MM.1S (cell line): ENCODE data around the gene SMIM38.
"Not testable (repeated sequence)": the region's sequence is repeated elsewhere in the genome, so short reads cannot be mapped to it uniquely, and the experiment has no call there.

ENCODE experiments used
- DNase-seq: peaks from one replicate; pipeline ENCODE4 v3.0.0-alpha.2; 2015
- H2AFZ ChIP-seq: fragments of 300-600 bp; sonication (generic); 2 replicates; pipeline ENCODE4 v1.6.0; 2016; ENCODE audit warnings: antibody characterized with exemption, low read length
- H3F3A ChIP-seq: fragments of 300-600 bp; sonication (generic); 2 replicates; pipeline ENCODE4 v1.6.1; 2016; ENCODE audit warnings: mild to moderate bottlenecking, antibody characterized with exemption, low read length, moderate library complexity, mixed read lengths; ENCODE audit not compliant: insufficient read depth
- H3K27ac ChIP-seq: fragments of 300-600 bp; sonication (generic); 2 replicates; pipeline ENCODE4 v1.5.1; 2016; ENCODE audit warnings: mild to moderate bottlenecking, low read length
- H3K27me3 ChIP-seq: fragments of 300-600 bp; sonication (generic); replicated peaks from 2 replicates; pipeline ENCODE4 v1.6.0; 2016; ENCODE audit warnings: low read length; ENCODE audit not compliant: insufficient read depth
- H3K36me3 ChIP-seq: fragments of 300-600 bp; sonication (generic); replicated peaks from 2 replicates; pipeline ENCODE4 v1.6.1; 2016; ENCODE audit warnings: mild to moderate bottlenecking, low read length, mixed read lengths; ENCODE audit not compliant: insufficient read depth
- H3K4me1 ChIP-seq: fragments of 300-600 bp; sonication (generic); 2 replicates; pipeline ENCODE4 v1.6.1; 2016; ENCODE audit warnings: low read length, mixed read lengths
- H3K4me2 ChIP-seq: fragments of 300-600 bp; sonication (generic); 2 replicates; pipeline ENCODE4 v1.6.0; 2016; ENCODE audit warnings: low read depth, low read length
- H3K4me3 ChIP-seq: fragments of 300-600 bp; sonication (generic); 2 replicates; pipeline ENCODE4 v1.5.1; 2016; ENCODE audit warnings: low read length, mixed read lengths
- H3K79me2 ChIP-seq: fragments of 300-600 bp; sonication (generic); 2 replicates; pipeline ENCODE4 v1.6.1; 2016; ENCODE audit warnings: mixed run types, low read length, mixed read lengths
- H3K9ac ChIP-seq: fragments of 300-600 bp; sonication (generic); 2 replicates; pipeline ENCODE4 v1.6.1; 2016; ENCODE audit warnings: low read length, mixed read lengths
- H3K9me2 ChIP-seq: fragments of 300-600 bp; sonication (generic); replicated peaks from 2 replicates; pipeline ENCODE4 v1.6.1; 2016; ENCODE audit warnings: mild to moderate bottlenecking, low read length, mixed read lengths; ENCODE audit not compliant: insufficient read depth
- H3K9me3 ChIP-seq: fragments of 300-600 bp; sonication (generic); replicated peaks from 2 replicates; pipeline ENCODE4 v1.6.1; 2016; ENCODE audit warnings: mild to moderate bottlenecking, low read length, mixed read lengths; ENCODE audit not compliant: insufficient read depth
- H4K20me1 ChIP-seq: fragments of 300-600 bp; sonication (generic); 2 replicates; pipeline ENCODE4 v1.6.1; 2016; ENCODE audit warnings: mild to moderate bottlenecking, low read length, moderate library complexity, mixed read lengths; ENCODE audit not compliant: insufficient read depth
- CTCF ChIP-seq: fragments of 300-600 bp; sonication (generic); IDR thresholded peaks from 2 replicates; pipeline ENCODE4 v1.5.1; 2016; ENCODE audit warnings: antibody characterized with exemption, low read length, mixed read lengths
- EZH2 ChIP-seq: fragments of 300-600 bp; sonication (generic); optimal IDR thresholded peaks from 2 replicates; pipeline ENCODE3; 2017; ENCODE audit warnings: low read depth, mild to moderate bottlenecking, antibody characterized with exemption, low read length, mixed read lengths
- EZH2phosphoT487 ChIP-seq: fragments of 300-600 bp; sonication (generic); IDR thresholded peaks from 2 replicates; pipeline ENCODE4 v1.6.1; 2018; ENCODE audit warnings: antibody characterized with exemption, low read length

Gene SMIM38

GRCh38 chr11:69148377-69148762 is 7.4 kb upstream of the SMIM38 start:
- H3K4me1 ChIP-seq: no peaks in the 10 kb centered on the region
- no peaks in the 10 kb centered on the region for H3K9me3 ChIP-seq
- no peak overlapping the region for H3K4me2 ChIP-seq
- H4K20me1 ChIP-seq: no peaks in the 10 kb centered on the region
- H3K9ac ChIP-seq: no peak overlapping the region
- no peak overlapping the region for H2AFZ ChIP-seq
- no peaks in the 10 kb centered on the region for H3K36me3 ChIP-seq
- no peak for TF ChIP-seq CTCF
- TF ChIP-seq EZH2: no peak
- no peak for TF ChIP-seq EZH2phosphoT487
- H3K9me2 ChIP-seq: no peaks in the 10 kb centered on the region
- no peak overlapping the region for H3K4me3 ChIP-seq
- no peak overlapping the region for H3K27ac ChIP-seq
- no peaks in the 10 kb centered on the region for H3K79me2 ChIP-seq
- H3K27me3 ChIP-seq: peaks cover 33% of the 10 kb centered on the region
- DNase-seq: no peak
- no peaks in the 10 kb centered on the region for H3F3A ChIP-seq

GRCh38 chr11:69148806-69149205 is 6.9 kb upstream of the SMIM38 start:
- H3K27me3 ChIP-seq: peaks cover 36% of the 10 kb centered on the region
- no peak overlapping the region for H3K4me3 ChIP-seq
- no peaks in the 10 kb centered on the region for H3K4me1 ChIP-seq
- no peaks in the 10 kb centered on the region for H3K9me2 ChIP-seq
- DNase-seq: no peak
- no peak overlapping the region for H3K9ac ChIP-seq
- TF ChIP-seq EZH2 (no peak), CTCF (no peak), EZH2phosphoT487 (no peak)
- no peaks in the 10 kb centered on the region for H4K20me1 ChIP-seq
- H3K27ac ChIP-seq: no peak overlapping the region
- H3K36me3 ChIP-seq: no peaks in the 10 kb centered on the region
- H3K9me3 ChIP-seq: no peaks in the 10 kb centered on the region
- no peaks in the 10 kb centered on the region for H3F3A ChIP-seq
- no peak overlapping the region for H2AFZ ChIP-seq
- no peaks in the 10 kb centered on the region for H3K79me2 ChIP-seq
- H3K4me2 ChIP-seq: no peak overlapping the region

- not testable (repeated sequence) for H3K4me2 ChIP-seq, H3K79me2 ChIP-seq, DNase-seq, H3K9ac ChIP-seq, H3K9me3 ChIP-seq, H3F3A ChIP-seq, H3K4me1 ChIP-seq, H3K4me3 ChIP-seq, H4K20me1 ChIP-seq, H3K9me2 ChIP-seq, H3K27ac ChIP-seq, H2AFZ ChIP-seq, H3K36me3 ChIP-seq
- peaks cover 40% of the 10 kb centered on the region for H3K27me3 ChIP-seq
These were observed 6.2 kb upstream of the SMIM38 start for GRCh38 chr11:69149338-69150045.

DNA sequence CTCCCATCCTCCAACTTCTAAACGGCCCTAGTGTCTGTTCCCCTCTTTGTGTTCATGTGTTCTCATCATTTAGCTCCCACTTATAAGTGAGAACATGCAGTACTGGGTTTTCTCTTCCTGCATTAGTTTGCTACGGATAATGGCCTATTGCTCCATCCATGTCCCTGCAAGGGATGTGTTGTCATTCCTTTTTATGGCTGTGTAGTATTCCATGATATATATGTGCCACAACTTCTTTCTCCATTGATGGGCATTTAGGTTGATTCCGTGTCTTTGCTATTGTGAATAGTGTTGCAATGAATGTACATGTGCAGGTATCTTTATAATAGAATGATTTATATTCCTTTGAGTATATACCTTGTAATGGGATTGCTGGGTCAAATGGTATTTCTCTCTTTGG is 5.6 kb upstream of the SMIM38 start:
- Histone ChIP-seq H3K9me3 (no peaks in the 10 kb centered on the region), H3K36me3 (no peaks in the 10 kb centered on the region), H3K79me2 (no peaks in the 10 kb centered on the region), H3K4me1 (no peaks in the 10 kb centered on the region), H2AFZ (no peak overlapping the region), H3K4me2 (no peak overlapping the region), H3K4me3 (no peak overlapping the region), H3K9ac (no peak overlapping the region), H4K20me1 (no peaks in the 10 kb centered on the region), H3F3A (no peaks in the 10 kb centered on the region), H3K27ac (no peak overlapping the region), H3K9me2 (no peaks in the 10 kb centered on the region), H3K27me3 (peaks cover 45% of the 10 kb centered on the region)
- no peak for TF ChIP-seq EZH2phosphoT487
- TF ChIP-seq EZH2: no peak
- no peak for TF ChIP-seq CTCF
- DNase-seq: no peak
